ENCODE results near the gene ARHGAP6. TPM values are rescaled to one million over a fixed set of nuclear protein-coding genes. Genes with fewer than 3 reads are reported as not detected.
A peak's percentile ranks its signal among the peaks of the same experiment; 100 is the strongest.

ARHGAP6 gene
- total and polyA plus RNA-seq, 9 of the 15 experiments (the other 6 are each of a cell fraction or from before 2014, with no cell fraction given), result 12.5 to 63.6 (median 41.8) TPM

GRCh38 chrX:11464836-11465463 lies 200.8 kb downstream of the ARHGAP6 start:
- WGBS (ENCODE audit: insufficient coverage, low coverage, missing lambda C conversion rate), result 1% methylated on average over 8 of the region's 8 CpGs
- Histone ChIP-seq H3K79me2 (ENCODE audit: control insufficient read depth, insufficient read depth, low read length) (no peaks in the 10 kb centered on the region), H4K20me1 (replicated peaks; ENCODE audit: control insufficient read depth, insufficient read depth, low read length) (no peaks in the 10 kb centered on the region), H3K4me1 (replicated peaks in 1 of 2; ENCODE audit: control insufficient read depth in 2 of 2, insufficient read depth in 2 of 2, low read length in 2 of 2) (peaks cover 12 to 52% of the 10 kb centered on the region in 2 experiments; a peak in 4 of 5 replicates), H3K27ac (ENCODE audit: extremely low read depth, low read depth, low read length) (peak overlapping the region; percentile 6; the same call in 2 of the 3 replicates), H3K36me3 (ENCODE audit: control insufficient read depth, insufficient read depth, low read length) (no peaks in the 10 kb centered on the region), H3K9ac (ENCODE audit: insufficient read depth in 1 of 2, low read depth in 2 of 2, low read length in 2 of 2) (no peak overlapping the region; a peak in 1 of 4 replicates), H3K9me3 (replicated peaks; ENCODE audit: control insufficient read depth, insufficient read depth, low read depth, low read length) (no peaks in the 10 kb centered on the region; the same call in 1 of the 2 replicates), H3K4me3 (no peak overlapping the region), H2AFZ (ENCODE audit: low read depth, low read length) (peak overlapping the region; percentile 61), H3K27me3 (ENCODE audit: control insufficient read depth in 2 of 2, insufficient read depth in 2 of 2, low read length in 2 of 2) (no peaks in the 10 kb centered on the region), H3K4me2 (ENCODE audit: insufficient read depth, low read length) (peak overlapping the region; percentile 57), H3K9me1 (ENCODE audit: control insufficient read depth, insufficient read depth, low read length) (no peaks in the 10 kb centered on the region)
- CTCF ChIA-PET (ENCODE audit: low intra/inter-chr PET ratio), result no interaction called here
- POLR2A ChIA-PET, result interaction anchor here (0.6 to 1.3 kb wide), 2 partner anchors 27 to 33 kb away, joined by 3 to 4 read pairs; no protein-coding TSS in a partner anchor
- ATAC-seq (0 out of 3 replicates have a peak, but pooled peaks have one; percentile 5), FAIRE-seq (peak; percentile 56), DNase-seq (ENCODE audit: extremely low read depth in 1 of 4, low spot score in 3 of 4) (peak; percentile 15 to 73 (median 32))
- no TSS peak for BruUV-seq (replicated peaks)
- in situ Hi-C loops (cut with MboI) (no loop called here), intact Hi-C loops (cut with micrococcal nuclease) (loop anchor here (5.0 to 10.0 kb wide), 4 partner anchors 37 to 323 kb away; no protein-coding TSS in a partner anchor)
- no peak for TF ChIP-seq TOE1 (IDR thresholded peaks at IDR 0.05; ENCODE audit: borderline replicate concordance)
- no peak for TF ChIP-seq TOE1 (CRISPR knock-in tag; IDR thresholded peaks at IDR 0.05; ENCODE audit: borderline replicate concordance, low read depth)
- peak; percentile 92 for TF ChIP-seq ARID1B (IDR thresholded peaks at IDR 0.05)
- peak; percentile 87 for TF ChIP-seq DPF2 (IDR thresholded peaks at IDR 0.05)
- TF ChIP-seq HMBOX1 (IDR thresholded peaks at IDR 0.05), result peak; percentile 67; the same call in 1 of the 2 replicates
- TF ChIP-seq TEAD4 (IDR thresholded peaks at IDR 0.05; ENCODE audit: low read length), result peak; percentile 84
- TF ChIP-seq TEAD4 (CRISPR knock-in tag; IDR thresholded peaks at IDR 0.05; ENCODE audit: borderline replicate concordance), result no peak
- peak; percentile 52; the same call in 1 of the 2 replicates for TF ChIP-seq SOX6 (IDR thresholded peaks at IDR 0.05)
- peak; percentile 31 for TF ChIP-seq CCNT2 (IDR thresholded peaks at IDR 0.05; ENCODE audit: borderline replicate concordance, extremely low read depth, insufficient read length, low read depth, low read length)
- no peak for TF ChIP-seq EP400 (IDR thresholded peaks at IDR 0.05)
- TF ChIP-seq ZNF511 (CRISPR knock-in tag; IDR thresholded peaks at IDR 0.05), result no peak
- TF ChIP-seq ATF1 (CRISPR knock-in tag; IDR thresholded peaks at IDR 0.05), result no peak
- peak; percentile 30; the same call in 1 of the 2 replicates for TF ChIP-seq ATF1 (tag; IDR thresholded peaks at IDR 0.05)
- TF ChIP-seq SMARCE1 (IDR thresholded peaks at IDR 0.05), result peak; percentile 84
- TF ChIP-seq LARP7 (IDR thresholded peaks at IDR 0.05), result no peak
- TF ChIP-seq ZEB2 (IDR thresholded peaks at IDR 0.05), result peak; percentile 83
- TF ChIP-seq NEUROD1 (IDR thresholded peaks at IDR 0.05; ENCODE audit: borderline replicate concordance, low read depth, low read length, partially characterized antibody), result peak; percentile 28
- no peak for TF ChIP-seq ILK (tag; IDR thresholded peaks at IDR 0.05; ENCODE audit: borderline replicate concordance, low read depth)
- 0 out of 4 replicates have a peak, but pooled peaks of 1 of the 2 experiments have one; percentile 5 for TF ChIP-seq MNT (conservative IDR thresholded peaks at IDR 0.05)
- TF ChIP-seq TFAP4 (CRISPR knock-in tag; IDR thresholded peaks at IDR 0.05; ENCODE audit: borderline replicate concordance), result no peak
